ENCODE measurements around the gene COL15A1.

DNA sequence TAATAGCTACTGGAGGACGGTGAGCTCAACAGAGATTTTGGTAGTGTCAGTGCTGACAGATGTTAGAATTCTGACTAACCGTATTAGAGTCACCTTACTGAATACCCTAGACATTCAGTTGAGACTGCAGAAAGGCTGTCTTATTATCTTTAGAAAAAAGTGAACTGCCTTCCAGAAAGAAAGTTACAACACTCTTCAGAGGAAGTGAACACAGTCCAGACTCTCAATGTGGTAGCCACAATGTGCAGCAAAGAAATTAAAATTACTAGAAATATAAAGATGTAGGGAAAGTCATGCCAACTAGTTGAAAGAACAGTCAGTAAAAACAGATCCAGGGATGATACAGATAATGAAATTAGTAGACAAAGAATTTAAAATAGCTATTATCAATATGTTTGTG, 47.1 kb upstream of the COL15A1 start:
- no peak for TF ChIP-seq CTCF (IDR thresholded peaks at IDR 0.05)
- no peak for TF ChIP-seq POLR2A (IDR thresholded peaks at IDR 0.05)

Data from Peyer's patch (tissue), 4 donors.